Central memory CD8-positive, alpha-beta T cell (primary cell): ENCODE results near the gene RTBDN.
"Not testable (repeated sequence)": the region's sequence is repeated elsewhere in the genome, so short reads cannot be mapped to it uniquely, and the experiment has no call there.

Experiments
- ATAC-seq: fragments of 150-1000 bp; cut with Tn5 transposase; replicated peaks from 2 replicates; pipeline ENCODE4 v1.10.0; 2022; ENCODE audit warnings: mild to moderate bottlenecking, moderate FRiP score, moderate number of reproducible peaks; ENCODE audit not compliant: poor library complexity, severe bottlenecking; ENCODE audit errors: extremely low read depth
- DNase-seq, 2 donors: peaks; one replicate each; pipeline ENCODE4 v3.0.0; 2021; ENCODE audit warnings: low spot score in 2 of 2
- H3K27ac Mint-ChIP-seq: one replicate; pipeline ENCODE4 v1.8.0; 2022; ENCODE audit warnings: low read depth, mild to moderate bottlenecking, moderate library complexity, mixed read lengths
- H3K27me3 Mint-ChIP-seq: one replicate; pipeline ENCODE4 v1.8.0; 2022; ENCODE audit warnings: mixed read lengths
- H3K36me3 Mint-ChIP-seq: one replicate; pipeline ENCODE4 v1.8.0; 2022; ENCODE audit warnings: mild to moderate bottlenecking, moderate library complexity, mixed read lengths; ENCODE audit not compliant: insufficient read depth
- H3K4me1 Mint-ChIP-seq: one replicate; pipeline ENCODE4 v1.8.0; 2022; ENCODE audit warnings: mixed read lengths
- H3K4me3 Mint-ChIP-seq: one replicate; pipeline ENCODE4 v1.8.0; 2022; ENCODE audit warnings: mild to moderate bottlenecking, moderate library complexity, mixed read lengths
- H3K9me3 Mint-ChIP-seq: one replicate; pipeline ENCODE4 v1.8.0; 2022; ENCODE audit warnings: mixed read lengths

RTBDN gene

DNA sequence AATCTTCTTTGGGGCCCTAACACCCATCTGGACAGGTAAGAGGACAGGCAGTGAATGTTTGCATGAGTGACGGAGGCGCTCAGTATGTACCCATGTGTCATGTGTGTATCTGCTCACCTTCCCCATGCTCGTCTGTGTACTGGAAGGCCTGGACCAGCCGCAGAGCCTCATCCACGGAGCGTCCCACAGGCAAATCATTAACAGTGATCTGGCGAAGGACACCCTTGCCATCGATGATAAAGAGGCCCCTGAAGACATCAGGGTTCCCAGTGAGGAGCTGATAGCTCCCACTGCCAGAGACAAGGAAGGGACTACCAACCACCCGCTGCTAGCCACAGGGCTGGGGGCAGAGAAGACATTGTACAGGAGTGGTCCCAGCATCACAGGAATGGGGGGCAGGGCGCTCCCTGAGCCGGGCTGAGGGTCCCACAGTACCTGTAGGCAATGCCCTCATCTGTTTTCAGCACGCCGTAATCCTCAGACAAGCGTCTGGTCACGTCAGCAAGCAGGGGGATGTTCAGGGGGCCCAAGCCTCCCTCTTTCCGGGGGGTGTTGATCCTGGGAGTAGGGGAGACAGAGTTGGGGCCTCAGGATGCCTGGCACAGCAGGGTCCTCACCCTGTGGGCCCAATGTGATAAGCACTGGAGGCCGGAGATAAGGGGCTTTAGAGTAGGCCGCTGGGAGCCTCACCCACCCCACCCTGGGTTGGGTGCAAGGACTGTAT lies 34.5 kb downstream of the RTBDN start:
- Mint-ChIP-seq H3K4me3 (peak overlapping the region; percentile 83), H3K4me1 (peaks cover 26% of the 10 kb centered on the region), H3K36me3 (peaks cover 14% of the 10 kb centered on the region), H3K27ac (no peak overlapping the region), H3K27me3 (no peaks in the 10 kb centered on the region), H3K9me3 (no peaks in the 10 kb centered on the region)
- DNase-seq (no peak), ATAC-seq (no peak)

DNA sequence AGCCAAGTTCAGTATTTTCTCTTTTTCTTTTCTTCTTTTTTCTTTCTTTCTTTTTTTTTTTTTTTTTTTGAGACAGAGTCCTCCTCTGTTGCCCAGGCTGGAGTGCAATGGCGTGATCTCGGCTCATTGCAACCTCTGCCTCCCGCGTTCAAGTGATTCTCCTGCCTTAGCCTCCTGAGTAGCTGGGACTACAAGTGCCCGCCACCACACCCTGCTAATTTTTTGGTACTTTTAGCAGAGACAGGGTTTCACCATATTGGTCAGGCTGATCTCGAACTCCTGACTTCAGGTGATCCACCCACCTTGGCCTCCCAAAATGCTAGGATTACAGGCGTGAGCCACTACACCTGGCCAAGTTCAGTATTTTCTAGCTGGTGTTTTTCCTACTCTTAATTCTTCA lies 36.8 kb downstream of the RTBDN start:
- ATAC-seq, H3K27me3 Mint-ChIP-seq, DNase-seq, H3K4me3 Mint-ChIP-seq, H3K27ac Mint-ChIP-seq, H3K9me3 Mint-ChIP-seq: not testable (repeated sequence)
- peaks cover 35% of the 10 kb centered on the region for H3K36me3 Mint-ChIP-seq
- peaks cover 33% of the 10 kb centered on the region for H3K4me1 Mint-ChIP-seq

DNA sequence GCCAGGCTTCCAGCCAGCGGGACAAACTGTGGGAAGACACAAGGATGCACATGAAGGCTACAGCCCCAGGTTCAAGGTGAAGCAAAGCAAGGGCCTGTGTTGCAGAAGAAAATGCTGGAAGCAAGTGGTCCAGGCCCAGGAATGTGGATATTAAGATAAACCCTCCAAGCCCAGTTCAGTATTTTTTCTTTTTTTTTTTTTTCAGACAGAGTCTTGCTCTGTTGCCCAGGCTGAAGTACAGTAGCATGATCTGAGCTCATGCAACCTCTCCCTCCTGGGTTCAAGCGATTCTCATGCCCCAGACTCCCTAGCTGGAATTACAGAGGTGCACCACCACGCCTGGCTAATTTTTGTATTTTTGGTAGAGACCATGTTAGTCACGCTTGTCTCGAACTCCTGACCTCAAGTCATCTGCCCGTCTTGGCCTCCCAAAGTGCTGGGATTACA lies 37.2 kb downstream of the RTBDN start:
- no peaks in the 10 kb centered on the region for H3K9me3 Mint-ChIP-seq
- no peak overlapping the region for H3K4me3 Mint-ChIP-seq
- peaks cover 37% of the 10 kb centered on the region for H3K36me3 Mint-ChIP-seq
- H3K27ac Mint-ChIP-seq, result no peak overlapping the region
- no peaks in the 10 kb centered on the region for H3K27me3 Mint-ChIP-seq
- DNase-seq, result no peak
- ATAC-seq, result no peak
- peaks cover 28% of the 10 kb centered on the region for H3K4me1 Mint-ChIP-seq

DNA sequence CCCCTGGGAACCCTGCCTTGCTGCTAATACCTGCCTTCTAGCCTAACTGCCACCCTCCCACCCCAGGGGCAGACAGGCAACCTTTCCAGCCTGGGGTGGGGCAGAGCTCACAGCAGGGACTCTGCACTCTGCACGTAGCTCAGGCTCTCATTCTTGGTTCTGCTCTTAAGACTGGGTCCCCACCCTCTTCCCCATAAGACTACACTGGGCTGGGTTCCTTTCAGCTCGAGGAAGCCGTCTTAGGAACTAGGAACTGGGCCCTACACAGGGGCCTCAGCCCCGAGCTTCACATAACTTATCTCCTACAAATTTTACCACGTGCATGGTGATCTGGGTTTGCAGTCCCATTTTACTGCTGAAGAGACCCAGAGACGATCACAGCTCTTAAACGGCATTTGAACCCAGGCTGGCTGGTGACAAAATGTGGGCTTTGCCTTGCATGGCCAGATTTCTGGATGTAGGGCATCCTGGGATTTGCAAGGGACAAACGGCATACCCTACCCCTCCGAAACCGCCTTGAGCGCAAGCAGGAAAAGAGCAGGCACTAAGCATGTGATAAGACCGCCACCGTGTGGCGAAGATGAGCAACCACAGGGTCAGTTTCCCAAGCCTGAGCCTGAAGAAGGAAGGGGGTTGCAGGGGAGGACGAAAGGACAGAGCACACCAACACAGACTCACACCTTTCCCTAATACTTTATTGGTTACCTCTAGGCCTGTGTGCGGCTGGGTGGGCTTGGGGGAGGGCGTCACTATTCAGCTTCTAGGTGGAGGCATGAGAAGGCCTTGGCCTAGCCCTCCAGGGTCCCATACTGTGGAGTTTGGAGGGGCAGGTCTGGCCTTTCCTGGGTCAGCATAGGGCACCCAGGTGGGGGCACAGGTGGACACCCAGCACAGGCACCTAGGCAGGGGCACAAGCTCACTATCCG lies 38.0 kb downstream of the RTBDN start:
- H3K27ac Mint-ChIP-seq, result peak overlapping the region; percentile 97
- H3K9me3 Mint-ChIP-seq, result no peaks in the 10 kb centered on the region
- H3K36me3 Mint-ChIP-seq, result peaks cover 44% of the 10 kb centered on the region
- ATAC-seq (no peak), DNase-seq (peak; percentile 63 to 73)
- H3K27me3 Mint-ChIP-seq, result no peaks in the 10 kb centered on the region
- peak overlapping the region; percentile 66 for H3K4me3 Mint-ChIP-seq
- H3K4me1 Mint-ChIP-seq, result peaks cover 26% of the 10 kb centered on the region

DNA sequence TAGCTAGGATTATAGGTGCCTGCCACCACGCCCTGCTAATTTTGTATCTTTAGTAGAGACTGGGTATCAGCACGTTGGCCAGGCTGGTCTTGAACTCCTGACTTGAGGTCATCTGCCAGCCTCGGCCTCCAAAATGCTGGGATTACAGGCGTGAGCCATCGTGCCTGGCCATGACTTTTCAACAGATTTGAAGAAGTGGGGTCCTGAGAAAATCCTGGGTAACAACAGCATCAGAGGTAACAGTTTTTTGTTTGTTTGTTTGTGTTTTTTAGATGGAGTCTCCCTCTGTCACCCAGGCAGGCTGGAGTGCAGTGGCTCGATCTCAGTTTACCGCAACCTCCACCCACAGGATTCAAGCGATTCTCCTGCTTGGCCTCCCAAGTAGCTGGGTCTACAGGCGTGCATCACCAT lies 39.4 kb downstream of the RTBDN start:
- DNase-seq (no peak), ATAC-seq (no peak)
- no peaks in the 10 kb centered on the region for H3K9me3 Mint-ChIP-seq
- H3K4me1 Mint-ChIP-seq, result peaks cover 32% of the 10 kb centered on the region
- H3K4me3 Mint-ChIP-seq, result no peak overlapping the region
- peak overlapping the region; percentile 97 for H3K27ac Mint-ChIP-seq
- peaks cover 54% of the 10 kb centered on the region for H3K36me3 Mint-ChIP-seq
- H3K27me3 Mint-ChIP-seq, result no peaks in the 10 kb centered on the region

DNA sequence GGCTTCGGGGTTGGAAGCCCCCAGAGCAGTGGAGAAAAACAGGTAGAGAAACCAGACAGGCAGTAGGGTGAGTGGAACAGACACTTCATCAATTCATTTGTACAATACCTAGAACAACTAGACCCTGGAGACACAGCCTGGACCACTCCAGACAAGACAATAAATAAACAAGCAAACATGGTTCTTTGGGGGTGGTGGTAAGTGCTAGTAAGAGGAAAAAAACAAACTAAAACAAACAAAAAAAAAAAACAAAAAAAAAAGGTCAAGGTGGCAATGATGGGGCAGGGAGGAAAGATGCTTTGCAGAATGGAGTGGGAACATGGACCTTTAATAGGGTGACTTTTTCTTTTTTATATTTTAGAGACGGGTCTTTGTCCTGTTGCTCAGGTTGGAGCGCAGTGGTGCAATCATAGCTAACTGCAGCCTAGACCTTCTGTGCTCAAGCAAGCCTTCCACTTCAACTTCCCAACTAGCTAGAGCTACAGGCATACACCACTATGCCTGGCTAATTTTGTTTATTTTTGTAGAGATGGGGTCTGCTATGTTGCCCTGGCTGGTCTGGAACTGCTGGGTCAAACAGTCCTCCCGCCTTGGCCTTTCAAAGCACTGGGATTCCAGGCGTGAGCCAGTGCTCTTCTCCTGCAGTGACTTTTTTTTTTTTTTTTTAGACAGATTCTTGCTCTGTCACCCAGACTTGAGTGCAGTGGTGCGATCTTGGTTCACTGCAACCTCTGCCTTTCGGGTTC lies 40.0 kb downstream of the RTBDN start:
- Mint-ChIP-seq H3K4me1 (peaks cover 32% of the 10 kb centered on the region), H3K36me3 (peaks cover 50% of the 10 kb centered on the region)

DNA sequence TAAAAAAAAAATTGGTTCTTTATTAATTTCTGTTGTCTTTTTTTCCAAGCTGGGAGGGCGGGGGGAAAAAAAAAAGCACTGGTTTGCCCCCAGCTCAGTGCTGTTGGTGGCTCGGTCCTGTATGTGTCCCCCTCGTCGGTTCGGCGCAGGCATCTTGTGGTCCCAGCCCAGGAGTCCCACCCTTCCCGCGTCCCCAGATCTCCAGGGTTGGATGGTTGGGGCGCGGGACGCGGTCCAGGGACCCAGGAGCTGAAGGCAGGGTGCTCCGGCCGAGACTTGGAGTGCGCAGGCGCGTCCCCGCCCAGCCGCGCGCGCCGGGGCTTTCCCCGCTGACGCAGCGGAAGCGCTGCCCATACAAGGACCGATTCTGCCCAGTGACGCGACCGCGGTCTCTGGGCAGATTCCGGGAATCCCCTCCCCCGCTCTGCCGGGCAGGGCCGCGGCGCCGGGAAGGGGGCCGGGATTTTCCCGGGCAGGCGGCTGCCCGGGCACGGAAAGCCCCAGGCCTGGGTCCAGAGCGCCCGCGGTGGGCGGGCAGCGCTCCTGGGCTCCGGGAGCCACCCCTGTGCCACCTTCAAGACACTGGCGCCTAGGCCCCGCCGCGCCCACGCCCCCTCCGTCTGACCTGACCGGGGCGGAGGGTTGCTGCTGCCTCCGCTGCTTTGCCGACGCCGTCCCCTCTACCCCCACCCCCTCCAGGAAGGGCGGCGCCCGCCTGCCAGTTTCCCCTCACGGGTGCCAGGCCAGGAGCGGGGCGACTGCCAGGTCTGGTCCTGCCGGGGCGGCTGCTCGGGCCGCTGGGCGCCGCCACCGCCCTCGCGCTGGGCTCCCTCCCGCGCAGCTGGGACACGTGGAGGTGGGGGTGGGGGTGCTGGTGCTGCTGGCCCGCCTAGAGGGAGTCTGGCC lies 40.8 kb downstream of the RTBDN start:
- Mint-ChIP-seq H3K4me1 (peaks cover 39% of the 10 kb centered on the region), H3K9me3 (no peaks in the 10 kb centered on the region), H3K27ac (peak overlapping the region; percentile 97), H3K4me3 (peak overlapping the region; percentile 96), H3K27me3 (no peaks in the 10 kb centered on the region), H3K36me3 (peaks cover 52% of the 10 kb centered on the region)
- peak; percentile 48 for ATAC-seq
- peak; percentile 95 to 96 for DNase-seq

More for the DNA sequence above, 40.0 kb downstream of the RTBDN start:
- H3K9me3 Mint-ChIP-seq, result no peaks in the 10 kb centered on the region
- peak overlapping the region; percentile 96 for H3K4me3 Mint-ChIP-seq
- ATAC-seq, result no peak
- DNase-seq, result no peak
- H3K27ac Mint-ChIP-seq, result peak overlapping the region; percentile 97
- no peaks in the 10 kb centered on the region for H3K27me3 Mint-ChIP-seq

DNA sequence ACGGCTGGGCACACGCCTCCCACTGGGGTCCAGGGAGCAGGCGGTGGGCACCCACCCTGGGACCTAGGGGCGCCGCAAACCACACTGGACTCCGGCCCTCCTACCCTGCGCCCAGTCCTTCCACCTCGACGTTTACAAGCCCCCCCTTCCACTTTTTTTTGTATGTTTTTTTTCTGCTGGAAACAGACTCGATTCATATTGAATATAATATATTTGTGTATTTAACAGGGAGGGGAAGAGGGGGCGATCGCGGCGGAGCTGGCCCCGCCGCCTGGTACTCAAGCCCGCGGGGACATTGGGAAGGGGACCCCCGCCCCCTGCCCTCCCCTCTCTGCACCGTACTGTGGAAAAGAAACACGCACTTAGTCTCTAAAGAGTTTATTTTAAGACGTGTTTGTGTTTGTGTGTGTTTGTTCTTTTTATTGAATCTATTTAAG lies 41.5 kb downstream of the RTBDN start:
- no peak for ATAC-seq
- no peaks in the 10 kb centered on the region for H3K27me3 Mint-ChIP-seq
- DNase-seq, result peak in 1 of 2 donors; percentile 41
- peak overlapping the region; percentile 96 for H3K4me3 Mint-ChIP-seq
- peaks cover 39% of the 10 kb centered on the region for H3K4me1 Mint-ChIP-seq
- H3K36me3 Mint-ChIP-seq, result peaks cover 52% of the 10 kb centered on the region
- peak overlapping the region; percentile 97 for H3K27ac Mint-ChIP-seq
- no peaks in the 10 kb centered on the region for H3K9me3 Mint-ChIP-seq

DNA sequence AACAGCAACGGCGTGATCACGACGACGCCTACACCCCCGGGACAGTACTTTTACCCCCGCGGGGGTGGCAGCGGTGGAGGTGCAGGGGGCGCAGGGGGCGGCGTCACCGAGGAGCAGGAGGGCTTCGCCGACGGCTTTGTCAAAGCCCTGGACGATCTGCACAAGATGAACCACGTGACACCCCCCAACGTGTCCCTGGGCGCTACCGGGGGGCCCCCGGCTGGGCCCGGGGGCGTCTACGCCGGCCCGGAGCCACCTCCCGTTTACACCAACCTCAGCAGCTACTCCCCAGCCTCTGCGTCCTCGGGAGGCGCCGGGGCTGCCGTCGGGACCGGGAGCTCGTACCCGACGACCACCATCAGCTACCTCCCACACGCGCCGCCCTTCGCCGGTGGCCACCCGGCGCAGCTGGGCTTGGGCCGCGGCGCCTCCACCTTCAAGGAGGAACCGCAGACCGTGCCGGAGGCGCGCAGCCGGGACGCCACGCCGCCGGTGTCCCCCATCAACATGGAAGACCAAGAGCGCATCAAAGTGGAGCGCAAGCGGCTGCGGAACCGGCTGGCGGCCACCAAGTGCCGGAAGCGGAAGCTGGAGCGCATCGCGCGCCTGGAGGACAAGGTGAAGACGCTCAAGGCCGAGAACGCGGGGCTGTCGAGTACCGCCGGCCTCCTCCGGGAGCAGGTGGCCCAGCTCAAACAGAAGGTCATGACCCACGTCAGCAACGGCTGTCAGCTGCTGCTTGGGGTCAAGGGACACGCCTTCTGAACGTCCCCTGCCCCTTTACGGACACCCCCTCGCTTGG lies 42.1 kb downstream of the RTBDN start:
- Mint-ChIP-seq H3K9me3 (no peaks in the 10 kb centered on the region), H3K4me3 (peak overlapping the region; percentile 96), H3K36me3 (peaks cover 52% of the 10 kb centered on the region), H3K4me1 (peaks cover 39% of the 10 kb centered on the region), H3K27ac (peak overlapping the region; percentile 97), H3K27me3 (no peaks in the 10 kb centered on the region)
- DNase-seq (peak; percentile 63 to 65), ATAC-seq (no peak)

DNA sequence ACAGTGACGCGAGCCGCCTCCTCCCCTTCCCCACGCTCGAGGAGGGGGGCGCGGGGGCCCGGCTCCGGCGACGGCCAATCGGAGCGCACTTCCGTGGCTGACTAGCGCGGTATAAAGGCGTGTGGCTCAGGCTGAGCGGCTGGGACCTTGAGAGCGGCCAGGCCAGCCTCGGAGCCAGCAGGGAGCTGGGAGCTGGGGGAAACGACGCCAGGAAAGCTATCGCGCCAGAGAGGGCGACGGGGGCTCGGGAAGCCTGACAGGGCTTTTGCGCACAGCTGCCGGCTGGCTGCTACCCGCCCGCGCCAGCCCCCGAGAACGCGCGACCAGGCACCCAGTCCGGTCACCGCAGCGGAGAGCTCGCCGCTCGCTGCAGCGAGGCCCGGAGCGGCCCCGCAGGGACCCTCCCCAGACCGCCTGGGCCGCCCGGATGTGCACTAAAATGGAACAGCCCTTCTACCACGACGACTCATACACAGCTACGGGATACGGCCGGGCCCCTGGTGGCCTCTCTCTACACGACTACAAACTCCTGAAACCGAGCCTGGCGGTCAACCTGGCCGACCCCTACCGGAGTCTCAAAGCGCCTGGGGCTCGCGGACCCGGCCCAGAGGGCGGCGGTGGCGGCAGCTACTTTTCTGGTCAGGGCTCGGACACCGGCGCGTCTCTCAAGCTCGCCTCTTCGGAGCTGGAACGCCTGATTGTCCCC lies 42.9 kb downstream of the RTBDN start, which contains the start of gene JUNB:
Gene JUNB, plus strand, starts transcription at position 142 of the 706 bp plus-strand sequence. Its CDS starts 286 bp downstream, at position 428.
- Mint-ChIP-seq H3K9me3 (no peaks in the 10 kb centered on the region), H3K36me3 (peaks cover 52% of the 10 kb centered on the region), H3K27ac (peak within 1 kb of the TSS; percentile 97), H3K4me1 (peaks cover 38% of the 10 kb centered on the region), H3K4me3 (peak within 1 kb of the TSS; percentile 96), H3K27me3 (no peaks in the 10 kb centered on the region)
- DNase-seq (peak; percentile 96), ATAC-seq (peak; percentile 31)
